GM19239 (cell line): ENCODE data around the gene PTRH2.
"Not testable (repeated sequence)": the region's sequence is repeated elsewhere in the genome, so short reads cannot be mapped to it uniquely, and the experiment has no call there.

Experiments used
- DNase-seq: peaks from one replicate; pipeline ENCODE4 v3.0.0; 2011; ENCODE audit warnings: low spot score; ENCODE audit not compliant: insufficient read length
- FAIRE-seq: peaks from 2 replicates; lab custom pipeline; 2011; peaks lifted over from hg19 to GRCh38; lab: Jason Lieb, UNC

Gene PTRH2

DNA sequence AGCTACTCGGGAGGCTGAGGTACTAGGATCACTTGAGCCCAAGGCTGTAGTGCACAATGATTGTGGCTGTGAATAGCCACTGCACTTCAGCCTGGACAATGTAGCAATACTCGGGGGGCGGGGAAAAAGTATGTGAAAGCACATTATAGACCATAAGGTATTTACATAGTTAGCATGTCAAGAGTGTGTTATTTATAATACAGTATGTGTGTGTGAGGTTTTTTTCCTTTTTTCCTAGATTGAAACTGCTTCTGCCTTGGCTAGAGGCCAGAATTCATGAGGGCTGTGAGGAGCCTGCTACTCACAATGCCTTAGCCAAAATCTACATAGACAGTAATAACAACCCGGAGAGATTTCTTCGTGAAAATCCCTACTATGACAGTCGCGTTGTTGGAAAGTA, 30.5 kb downstream of the PTRH2 start:
- FAIRE-seq (no peak), DNase-seq (no peak)

DNA sequence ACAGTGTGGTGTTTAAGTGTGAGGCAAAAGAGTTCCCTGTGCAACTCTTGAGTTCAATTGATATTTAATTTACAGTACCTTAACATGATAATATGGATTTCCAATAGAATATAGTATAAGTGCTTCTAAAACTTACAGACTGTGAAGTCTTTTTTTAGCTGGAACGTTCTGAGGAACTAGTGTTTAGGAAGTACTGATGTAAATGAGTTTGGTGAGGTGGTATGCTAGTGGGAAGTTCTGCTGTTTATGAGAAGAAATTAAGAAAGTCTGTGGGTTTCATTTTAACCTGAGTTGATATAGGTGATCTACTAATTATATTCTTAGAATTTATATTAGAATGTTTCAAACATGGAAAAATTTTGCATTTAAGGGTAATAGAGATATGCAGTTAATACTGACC, 32.0 kb downstream of the PTRH2 start:
- no peak for FAIRE-seq
- no peak for DNase-seq

DNA sequence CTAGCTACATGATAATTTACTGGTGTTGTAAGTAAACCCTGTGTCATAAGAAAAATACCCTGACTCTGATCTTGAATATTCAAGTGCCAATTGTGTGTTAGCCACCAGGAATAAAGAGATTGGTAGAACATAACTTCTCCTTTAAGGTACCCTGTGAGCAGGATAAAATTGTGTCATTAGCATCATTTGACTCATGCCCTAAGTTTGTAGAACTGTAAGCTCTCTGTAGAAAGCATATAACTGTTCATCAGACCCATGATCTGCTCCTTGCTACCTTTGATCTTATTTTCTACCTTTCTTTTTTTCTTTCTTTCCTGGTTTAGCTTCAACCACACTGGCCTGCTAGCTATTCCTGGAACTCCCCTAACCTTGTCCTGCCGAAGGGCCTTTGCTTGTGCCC, 35.8 kb downstream of the PTRH2 start:
- DNase-seq (no peak), FAIRE-seq (no peak)

DNA sequence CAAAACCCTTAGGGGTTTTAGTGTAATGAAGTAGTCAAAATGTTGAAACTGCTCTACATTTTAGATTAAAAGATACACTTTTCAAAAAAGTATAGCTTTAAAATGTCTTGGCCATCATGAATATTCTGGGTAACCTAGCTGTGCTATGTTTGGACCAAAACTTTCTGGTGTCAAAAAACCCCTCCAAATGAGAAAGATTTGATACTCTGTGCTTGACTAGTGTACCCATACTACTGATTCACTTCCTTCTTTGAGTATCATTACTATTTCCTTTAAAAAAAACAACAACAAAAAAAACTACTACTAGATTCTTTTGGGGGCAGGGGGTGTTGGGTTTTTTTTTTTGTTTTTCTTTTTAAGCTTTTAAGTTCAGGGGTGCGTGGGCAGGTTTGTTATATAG, 37.3 kb downstream of the PTRH2 start:
- FAIRE-seq, result peak; percentile 84
- no peak for DNase-seq

DNA sequence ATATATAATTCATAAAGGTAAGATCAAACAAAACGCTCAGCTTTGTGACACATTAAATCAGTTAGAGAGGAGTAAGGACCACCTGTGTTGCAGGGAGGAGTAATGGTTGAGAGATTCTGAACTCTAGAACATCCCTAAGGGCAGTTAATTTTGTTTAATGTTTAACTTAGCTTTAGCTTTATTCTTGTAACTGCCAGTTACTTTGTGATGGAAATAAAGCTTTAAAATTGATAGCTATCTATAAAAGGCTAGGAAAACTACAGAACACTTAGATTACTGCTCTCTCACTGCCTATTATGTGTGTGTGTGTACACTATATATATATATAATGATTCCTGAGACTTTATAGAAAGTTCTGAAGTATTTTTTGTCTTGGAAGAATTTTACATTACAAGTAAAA, 37.8 kb downstream of the PTRH2 start:
- FAIRE-seq (peak; percentile 84), DNase-seq (peak; percentile 14)

DNA sequence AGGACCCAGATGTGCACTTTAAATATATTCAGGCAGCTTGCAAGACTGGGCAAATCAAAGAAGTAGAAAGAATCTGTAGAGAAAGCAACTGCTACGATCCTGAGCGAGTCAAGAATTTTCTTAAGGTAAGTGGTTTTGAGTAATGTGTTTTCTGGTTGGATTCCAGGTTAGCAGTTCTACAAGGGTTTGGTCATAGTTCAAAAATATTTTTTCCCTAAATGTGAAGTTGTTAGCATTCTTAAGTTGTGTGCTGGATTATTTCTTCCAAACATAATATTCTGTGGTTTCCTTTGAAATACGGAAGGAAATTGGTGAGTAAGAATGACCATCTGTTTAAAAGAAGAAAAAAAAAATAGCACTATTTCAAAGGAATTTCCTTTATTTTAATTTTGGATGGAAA, 38.4 kb downstream of the PTRH2 start:
- FAIRE-seq (peak; percentile 78), DNase-seq (no peak)

DNA sequence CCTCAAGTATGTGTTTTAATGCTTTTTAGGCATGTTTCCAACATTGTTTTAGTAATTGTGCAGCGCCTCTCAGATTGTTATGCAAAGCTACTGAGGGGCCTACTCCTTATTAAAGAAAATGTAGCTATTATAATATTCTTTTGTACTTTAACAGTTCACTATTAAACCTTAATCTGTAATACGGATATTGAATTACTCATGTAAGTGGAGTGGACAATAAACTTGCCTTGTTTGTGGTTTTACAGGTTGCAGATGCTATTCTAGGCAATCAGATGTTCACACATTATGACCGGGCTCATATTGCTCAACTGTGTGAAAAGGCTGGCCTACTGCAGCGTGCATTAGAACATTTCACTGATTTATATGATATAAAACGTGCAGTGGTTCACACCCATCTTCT, 41.0 kb downstream of the PTRH2 start:
- FAIRE-seq, result no peak
- DNase-seq, result no peak

DNA sequence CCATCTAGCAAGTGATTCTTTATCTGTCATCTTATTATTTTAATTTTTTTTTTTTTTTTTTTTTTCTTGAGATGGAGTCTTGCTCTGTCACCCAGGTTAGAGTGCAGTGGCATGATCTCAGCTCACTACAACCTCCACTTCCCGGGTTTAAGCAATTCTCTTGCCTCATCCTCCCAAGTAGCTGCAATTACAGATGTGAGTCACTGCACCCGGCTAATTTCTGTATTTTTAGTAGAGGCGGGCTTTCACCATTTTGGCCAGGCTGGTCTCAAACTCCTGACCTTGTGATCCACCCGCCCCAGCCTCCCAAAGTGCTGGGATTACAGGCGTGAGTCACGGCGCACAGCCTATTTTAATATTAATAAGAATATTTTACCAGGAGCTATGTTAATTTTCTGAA, 50.6 kb downstream of the PTRH2 start:
- FAIRE-seq, DNase-seq: not testable (repeated sequence)

DNA sequence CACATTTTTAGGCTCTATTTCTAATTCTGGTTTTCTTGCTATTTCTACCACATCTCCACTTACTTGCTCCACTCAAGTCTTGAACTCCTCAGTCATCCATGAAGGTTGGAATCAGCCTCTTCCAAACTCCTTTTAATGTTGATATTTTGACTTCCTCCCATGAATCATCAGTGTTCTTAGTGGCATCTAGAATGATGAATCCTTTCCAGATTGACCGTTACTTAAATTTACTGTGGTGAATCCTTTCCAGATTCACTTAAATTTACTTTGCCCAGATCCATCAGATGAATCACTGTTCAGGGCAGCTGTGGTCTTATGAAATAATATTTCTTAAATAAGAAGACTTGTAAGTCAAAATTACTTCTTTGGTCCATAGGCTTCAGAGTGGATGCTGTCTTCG, 55.1 kb downstream of the PTRH2 start:
- no peak for DNase-seq

DNA sequence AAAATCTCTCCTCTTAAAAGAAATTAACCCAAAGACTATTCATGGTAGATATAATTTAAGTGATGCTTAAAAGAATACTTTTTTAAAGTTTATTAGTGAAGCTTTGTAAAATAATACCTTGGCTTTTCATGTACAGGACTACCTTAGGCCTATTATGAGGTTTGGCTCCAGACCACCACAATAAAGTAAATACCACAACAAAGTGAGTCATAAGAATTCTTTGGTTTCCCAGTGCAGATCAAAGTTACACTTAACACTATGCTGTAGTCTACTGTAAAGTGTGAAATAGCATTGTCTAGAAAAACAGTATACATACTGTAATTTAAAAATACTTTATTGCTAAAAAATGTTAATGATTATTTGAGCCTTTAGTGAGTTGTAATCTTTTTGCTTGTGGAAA, 55.9 kb downstream of the PTRH2 start:
- FAIRE-seq (no peak), DNase-seq (no peak)

More for the DNA sequence above, 55.1 kb downstream of the PTRH2 start:
- FAIRE-seq, result no peak

DNA sequence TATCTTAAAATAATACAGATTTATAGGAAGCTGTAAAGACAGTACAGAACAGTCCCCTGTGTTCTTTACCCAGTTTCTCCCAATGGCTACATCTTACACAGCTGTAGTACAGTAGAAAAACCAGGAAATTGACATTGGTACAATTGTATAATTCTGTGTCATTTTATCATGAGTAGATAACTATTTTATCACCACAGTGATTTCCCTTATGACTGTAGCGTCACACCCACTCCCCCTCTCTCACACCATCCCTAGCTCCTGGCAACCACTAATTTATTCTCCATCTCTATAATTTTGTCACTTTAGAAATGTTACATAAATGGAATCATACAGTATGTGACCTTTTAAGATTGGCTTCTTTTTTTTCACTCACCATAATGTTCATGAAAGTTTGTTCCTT, 56.6 kb downstream of the PTRH2 start:
- no peak for FAIRE-seq
- DNase-seq, result no peak

DNA sequence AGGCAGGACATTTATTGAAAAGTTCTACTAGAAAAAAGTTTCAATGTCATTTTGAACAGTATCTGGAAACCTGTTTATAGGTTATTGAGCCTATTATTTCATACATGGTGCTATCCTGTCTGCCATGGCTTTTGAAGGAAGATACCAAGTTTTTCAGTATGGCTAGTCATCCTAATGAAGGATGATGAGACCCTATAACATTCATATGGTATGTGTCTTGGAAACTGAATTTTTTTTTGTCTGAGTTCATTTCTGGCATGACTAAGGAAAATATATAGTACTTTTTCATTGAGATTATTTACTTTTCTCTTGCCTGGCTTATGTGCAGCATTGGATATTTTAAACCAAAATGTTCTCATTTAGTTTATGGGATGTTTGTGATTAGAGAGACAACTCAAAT, 57.3 kb downstream of the PTRH2 start:
- no peak for FAIRE-seq
- no peak for DNase-seq
